ENCODE measurements around the gene KLHL10. TPM values are rescaled to one million over a fixed set of nuclear protein-coding genes. Genes with fewer than 3 reads are reported as not detected.

The KLHL10 gene
- total RNA-seq, 5 donors from 2014 or later (not counting 1 experiment from before 2014, with no cell fraction given): not detected

DNA sequence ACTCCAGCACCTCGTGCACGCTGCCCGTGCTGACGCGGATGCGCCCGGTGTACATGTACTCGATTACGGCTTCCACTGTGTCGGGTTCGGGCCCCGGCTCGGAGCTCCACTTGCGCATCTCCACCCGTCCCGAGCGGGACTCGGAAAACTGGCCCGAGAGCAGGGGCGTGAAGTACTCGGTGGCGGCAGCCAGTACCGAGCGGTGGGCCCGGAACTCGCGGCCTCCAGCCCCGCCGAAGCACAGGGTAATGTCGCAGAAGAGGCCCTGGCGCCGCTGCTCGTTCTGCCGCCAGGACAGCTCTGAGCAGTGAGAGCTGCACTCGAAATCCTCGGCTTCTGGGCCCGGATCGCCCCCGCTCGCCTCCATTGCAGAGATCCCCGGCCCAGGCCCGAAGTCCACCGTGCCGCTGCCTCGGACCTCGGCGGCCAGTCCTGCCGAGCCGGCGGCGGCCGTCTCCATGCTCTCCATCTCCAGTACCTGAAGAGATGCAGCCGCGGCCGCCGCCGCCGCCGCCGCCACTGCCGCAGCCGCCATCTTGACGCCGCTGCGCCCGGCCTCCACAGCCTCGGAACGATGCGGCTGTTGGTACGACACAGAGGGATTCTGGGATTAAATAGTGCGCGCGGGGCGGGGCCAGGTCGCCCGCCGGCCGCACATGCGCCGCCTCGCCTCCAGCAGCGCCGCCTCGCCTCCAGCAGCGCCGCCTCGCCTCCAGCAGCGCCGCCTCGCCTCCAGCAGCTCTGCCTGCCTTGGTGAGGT lies 27.4 kb downstream of the KLHL10 start, which contains the start of gene KLHL11:
TSS of gene KLHL11 (minus strand) at position 588 of the 760 bp plus-strand sequence. CDS start at position 535, 53 bp downstream.
- WGBS (ENCODE audit: insufficient coverage): under 1% methylated on average over 84 of the region's 90 CpGs
- Histone ChIP-seq H3K27ac (ENCODE audit: low read length) (peak within 1 kb of the TSS; percentile 81), H3K27me3 (replicated peaks in 1 of 2; ENCODE audit: control insufficient read depth in 2 of 2, extremely low read depth in 1 of 2, insufficient read depth in 2 of 2, low read length in 1 of 2) (no peaks in the 10 kb centered on the region), H3K4me1 (ENCODE audit: control insufficient read depth in 1 of 2, extremely low read depth in 1 of 2, insufficient read depth in 2 of 2, low read length in 2 of 2) (peaks cover 12 to 43% of the 10 kb centered on the region in 2 experiments), H3K4me3 (ENCODE audit: control insufficient read depth in 1 of 2, extremely low read depth in 1 of 2, low read length in 1 of 2) (peak within 1 kb of the TSS; percentile 84 to 98), H3K36me3 (ENCODE audit: control insufficient read depth in 2 of 2, extremely low read depth in 1 of 2, insufficient read depth in 1 of 2, low read length in 1 of 2) (peaks cover 0 to 16% of the 10 kb centered on the region in 2 donors), H3K9me3 (no peaks in the 10 kb centered on the region)
- ChIA-PET CTCF (interaction anchor here (0.6 to 1.2 kb wide), 3 partner anchors 17 to 161 kb away, joined by 3 to 4 read pairs (median 3); no protein-coding TSS in a partner anchor), POLR2A (interaction anchor here in 1 of 2 donors (0.6 kb wide), 2 partner anchors 105 to 1503 kb away, joined by 5 read pairs; no protein-coding TSS in a partner anchor)
- DNase-seq (peak; percentile 72 to 94 (median 85)), ATAC-seq (replicated peaks in 1 of 4) (peak; percentile 92 to 95 (median 94))
- no peak within 1 kb of the TSS for H3K4me3 Mint-ChIP-seq
- H3K36me3 Mint-ChIP-seq: peaks cover 8% of the 10 kb centered on the region
- H3K4me1 Mint-ChIP-seq: peaks cover 31 to 39% (median 33%) of the 10 kb centered on the region in 3 donors
- H3K27me3 Mint-ChIP-seq: no peaks in the 10 kb centered on the region
- no peaks in the 10 kb centered on the region for H3K9me3 Mint-ChIP-seq
- peak within 1 kb of the TSS; percentile 84 to 89 for H3K27ac Mint-ChIP-seq

- H3K4me3 ChIP-seq (ENCODE audit: control insufficient read depth in 1 of 2, extremely low read depth in 1 of 2, low read length in 1 of 2): peak overlapping the region in 1 of 2 donors; percentile 39
- POLR2A ChIA-PET: interaction anchor here in 1 of 2 donors (0.6 kb wide), 2 partner anchors 104 to 1502 kb away, joined by 5 read pairs; no protein-coding TSS in a partner anchor
- no peaks in the 10 kb centered on the region for H3K27me3 ChIP-seq (replicated peaks in 1 of 2; ENCODE audit: control insufficient read depth in 2 of 2, extremely low read depth in 1 of 2, insufficient read depth in 2 of 2, low read length in 1 of 2)
- H3K4me1 Mint-ChIP-seq: peaks cover 26 to 34% (median 28%) of the 10 kb centered on the region in 3 donors
- ATAC-seq (replicated peaks in 1 of 4) (peak in 2 of 4 experiments; percentile 1 to 17), DNase-seq (no peak)
- no peaks in the 10 kb centered on the region for H3K27me3 Mint-ChIP-seq
- peak overlapping the region; percentile 84 to 89 for H3K27ac Mint-ChIP-seq
- H3K4me1 ChIP-seq (ENCODE audit: control insufficient read depth in 1 of 2, extremely low read depth in 1 of 2, insufficient read depth in 2 of 2, low read length in 2 of 2): peaks cover 12 to 43% of the 10 kb centered on the region in 2 experiments
- no peaks in the 10 kb centered on the region for H3K9me3 Mint-ChIP-seq
- CTCF ChIA-PET: interaction anchor here (0.7 to 1.2 kb wide), 2 partner anchors 128 to 315 kb away, joined by 3 to 4 read pairs; no protein-coding TSS in a partner anchor
- peaks cover 0 to 20% of the 10 kb centered on the region in 2 donors for H3K36me3 ChIP-seq (ENCODE audit: control insufficient read depth in 2 of 2, extremely low read depth in 1 of 2, insufficient read depth in 1 of 2, low read length in 1 of 2)
- peaks cover 11% of the 10 kb centered on the region for H3K36me3 Mint-ChIP-seq
- H3K4me3 Mint-ChIP-seq: no peak overlapping the region
- no peaks in the 10 kb centered on the region for H3K9me3 ChIP-seq
- 0% methylated on average over 1 of the region's 10 CpGs for WGBS (ENCODE audit: insufficient coverage)
- no peak overlapping the region for H3K27ac ChIP-seq (ENCODE audit: low read length)
Observed at GRCh38 chr17:41865596-41865893, 27.9 kb downstream of the KLHL10 start.

GRCh38 chr17:41868568-41868967 lies 30.9 kb downstream of the KLHL10 start:
- Mint-ChIP-seq H3K27ac (peak overlapping the region; percentile 44 to 87), H3K4me3 (no peak overlapping the region), H3K36me3 (peaks cover 31% of the 10 kb centered on the region), H3K27me3 (no peaks in the 10 kb centered on the region), H3K9me3 (no peaks in the 10 kb centered on the region), H3K4me1 (peaks cover 11 to 21% (median 15%) of the 10 kb centered on the region in 3 donors)
- Histone ChIP-seq H3K4me1 (ENCODE audit: control insufficient read depth in 1 of 2, extremely low read depth in 1 of 2, insufficient read depth in 2 of 2, low read length in 2 of 2) (peaks cover 10 to 17% of the 10 kb centered on the region in 2 experiments), H3K27ac (ENCODE audit: low read length) (no peak overlapping the region), H3K27me3 (replicated peaks in 1 of 2; ENCODE audit: control insufficient read depth in 2 of 2, extremely low read depth in 1 of 2, insufficient read depth in 2 of 2, low read length in 1 of 2) (no peaks in the 10 kb centered on the region), H3K36me3 (ENCODE audit: control insufficient read depth in 2 of 2, extremely low read depth in 1 of 2, insufficient read depth in 1 of 2, low read length in 1 of 2) (peaks cover 16 to 43% of the 10 kb centered on the region in 2 donors), H3K4me3 (ENCODE audit: control insufficient read depth in 1 of 2, extremely low read depth in 1 of 2, low read length in 1 of 2) (no peak overlapping the region), H3K9me3 (no peaks in the 10 kb centered on the region)
- ATAC-seq (replicated peaks in 1 of 4): no peak
- WGBS (ENCODE audit: insufficient coverage): no CpG with 5 or more reads among the region's 3 CpGs
- ChIA-PET POLR2A (no interaction called here), CTCF (interaction anchor here in 1 of 2 donors (0.5 kb wide), 1 partner anchor 1388 kb away, joined by 3 read pairs; no protein-coding TSS in a partner anchor)
- DNase-seq: no peak

DNA sequence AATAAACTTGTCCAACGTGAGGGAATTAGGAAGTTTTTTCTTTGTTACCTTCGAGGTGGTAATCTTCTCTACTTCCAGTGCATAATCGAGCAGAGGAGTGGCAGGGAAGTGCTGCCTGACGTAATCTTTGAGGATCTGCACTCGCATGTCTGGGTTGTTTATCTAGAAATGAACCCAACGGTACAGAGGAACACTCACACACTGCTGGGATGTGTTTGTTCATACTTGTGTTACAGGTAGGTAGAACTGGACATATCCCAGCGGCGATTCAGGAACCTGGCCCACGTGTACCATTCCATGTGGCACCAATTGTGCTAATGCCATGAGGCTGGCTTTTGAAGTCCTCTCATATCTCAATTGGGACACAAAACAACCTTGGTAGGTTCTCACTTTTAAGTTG lies 31.8 kb downstream of the KLHL10 start:
- no peaks in the 10 kb centered on the region for H3K27me3 Mint-ChIP-seq
- POLR2A ChIA-PET: no interaction called here
- no peak for ATAC-seq (replicated peaks in 1 of 4)

GRCh38 chr17:41870097-41870496 lies 32.5 kb downstream of the KLHL10 start:
- peak overlapping the region; percentile 43 to 61 for H3K27ac Mint-ChIP-seq

More for the DNA sequence above, 31.8 kb downstream of the KLHL10 start:
- H3K27ac ChIP-seq (ENCODE audit: low read length): no peak overlapping the region
- DNase-seq: no peak
- H3K9me3 Mint-ChIP-seq: no peaks in the 10 kb centered on the region
- peaks cover 32% of the 10 kb centered on the region for H3K36me3 Mint-ChIP-seq
- peak overlapping the region; percentile 55 to 87 for H3K27ac Mint-ChIP-seq
- H3K36me3 ChIP-seq (ENCODE audit: control insufficient read depth in 2 of 2, extremely low read depth in 1 of 2, insufficient read depth in 1 of 2, low read length in 1 of 2): peaks cover 25 to 51% of the 10 kb centered on the region in 2 donors
- no peak overlapping the region for H3K4me3 Mint-ChIP-seq
- H3K4me1 ChIP-seq (ENCODE audit: control insufficient read depth in 1 of 2, extremely low read depth in 1 of 2, insufficient read depth in 2 of 2, low read length in 2 of 2): peaks cover 2 to 8% of the 10 kb centered on the region in 2 experiments
- H3K4me1 Mint-ChIP-seq: peaks cover 11 to 21% (median 15%) of the 10 kb centered on the region in 3 donors
- no peaks in the 10 kb centered on the region for H3K27me3 ChIP-seq (replicated peaks in 1 of 2; ENCODE audit: control insufficient read depth in 2 of 2, extremely low read depth in 1 of 2, insufficient read depth in 2 of 2, low read length in 1 of 2)
- WGBS (ENCODE audit: insufficient coverage): 75% methylated on average over 4 of the region's 9 CpGs
- CTCF ChIA-PET: no interaction called here
- no peak overlapping the region for H3K4me3 ChIP-seq (ENCODE audit: control insufficient read depth in 1 of 2, extremely low read depth in 1 of 2, low read length in 1 of 2)
- no peaks in the 10 kb centered on the region for H3K9me3 ChIP-seq

DNA sequence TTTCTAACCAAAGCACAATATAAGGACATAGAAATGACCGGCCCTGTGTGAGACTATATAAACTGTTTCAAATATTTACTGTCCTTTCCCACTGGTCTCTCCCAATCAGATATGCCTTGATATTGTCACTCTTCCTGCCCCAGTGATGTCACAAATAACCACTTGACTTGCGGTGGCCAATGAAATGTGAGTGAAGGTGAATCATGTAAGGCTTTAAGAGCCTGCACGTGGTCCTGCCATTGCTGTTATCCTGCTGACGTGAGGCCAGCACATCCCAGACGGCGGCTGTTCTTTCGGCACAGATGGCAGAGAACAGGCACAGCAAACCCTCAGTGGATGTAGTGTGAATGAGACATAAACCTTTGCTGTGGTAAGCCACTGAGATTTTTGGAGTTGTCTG lies 33.0 kb downstream of the KLHL10 start:
- no peaks in the 10 kb centered on the region for H3K9me3 Mint-ChIP-seq
- peaks cover 32% of the 10 kb centered on the region for H3K36me3 Mint-ChIP-seq
- 79% methylated on average over 2 of the region's 7 CpGs for WGBS (ENCODE audit: insufficient coverage)
- no peak overlapping the region for H3K27ac ChIP-seq (ENCODE audit: low read length)
- H3K4me1 Mint-ChIP-seq: peaks cover 8 to 18% (median 12%) of the 10 kb centered on the region in 3 donors
- H3K36me3 ChIP-seq (ENCODE audit: control insufficient read depth in 2 of 2, extremely low read depth in 1 of 2, insufficient read depth in 1 of 2, low read length in 1 of 2): peaks cover 29 to 56% of the 10 kb centered on the region in 2 donors
- no peaks in the 10 kb centered on the region for H3K9me3 ChIP-seq
- H3K27me3 Mint-ChIP-seq: no peaks in the 10 kb centered on the region
- H3K4me3 ChIP-seq (ENCODE audit: control insufficient read depth in 1 of 2, extremely low read depth in 1 of 2, low read length in 1 of 2): no peak overlapping the region
- no peak overlapping the region for H3K4me3 Mint-ChIP-seq
- POLR2A ChIA-PET: no interaction called here
- H3K27me3 ChIP-seq (replicated peaks in 1 of 2; ENCODE audit: control insufficient read depth in 2 of 2, extremely low read depth in 1 of 2, insufficient read depth in 2 of 2, low read length in 1 of 2): no peaks in the 10 kb centered on the region
- CTCF ChIA-PET: interaction anchor here in 1 of 2 donors (0.6 kb wide), 1 partner anchor 444 kb away, joined by 3 read pairs; no protein-coding TSS in a partner anchor
- DNase-seq (no peak), ATAC-seq (replicated peaks in 1 of 4) (no peak)
- peaks cover under 1 to 3% of the 10 kb centered on the region in 2 experiments for H3K4me1 ChIP-seq (ENCODE audit: control insufficient read depth in 1 of 2, extremely low read depth in 1 of 2, insufficient read depth in 2 of 2, low read length in 2 of 2)
- H3K27ac Mint-ChIP-seq: no peak overlapping the region

More at GRCh38 chr17:41870097-41870496, 32.5 kb downstream of the KLHL10 start:
- no peak overlapping the region for H3K4me3 ChIP-seq (ENCODE audit: control insufficient read depth in 1 of 2, extremely low read depth in 1 of 2, low read length in 1 of 2)
- peaks cover 11 to 21% (median 15%) of the 10 kb centered on the region in 3 donors for H3K4me1 Mint-ChIP-seq
- ChIA-PET POLR2A (no interaction called here), CTCF (no interaction called here)
- no peaks in the 10 kb centered on the region for H3K27me3 ChIP-seq (replicated peaks in 1 of 2; ENCODE audit: control insufficient read depth in 2 of 2, extremely low read depth in 1 of 2, insufficient read depth in 2 of 2, low read length in 1 of 2)
- DNase-seq (no peak), ATAC-seq (replicated peaks in 1 of 4) (no peak)
- H3K4me3 Mint-ChIP-seq: no peak overlapping the region
- H3K36me3 Mint-ChIP-seq: peaks cover 32% of the 10 kb centered on the region
- H3K27ac ChIP-seq (ENCODE audit: low read length): no peak overlapping the region
- H3K36me3 ChIP-seq (ENCODE audit: control insufficient read depth in 2 of 2, extremely low read depth in 1 of 2, insufficient read depth in 1 of 2, low read length in 1 of 2): peaks cover 29 to 56% of the 10 kb centered on the region in 2 donors
- no peaks in the 10 kb centered on the region for H3K9me3 Mint-ChIP-seq
- no peaks in the 10 kb centered on the region for H3K9me3 ChIP-seq
- H3K4me1 ChIP-seq (ENCODE audit: control insufficient read depth in 1 of 2, extremely low read depth in 1 of 2, insufficient read depth in 2 of 2, low read length in 2 of 2): peaks cover 2 to 6% of the 10 kb centered on the region in 2 experiments
- no peaks in the 10 kb centered on the region for H3K27me3 Mint-ChIP-seq
- WGBS (ENCODE audit: insufficient coverage): 100% methylated on average over 1 of the region's 2 CpGs
